Esophagus squamous epithelium (tissue), 5 donors: ENCODE measurements around the gene PLCXD1. TPM values are rescaled to one million over a fixed set of nuclear protein-coding genes. Genes with fewer than 3 reads are reported as not detected.
"Not testable (repeated sequence)": the region's sequence is repeated elsewhere in the genome, so short reads cannot be mapped to it uniquely, and the experiment has no call there.

ENCODE experiments used
- DNase-seq: peaks from one replicate; lab custom pipeline; 2025; lab: John Stamatoyannopoulos, UW
- H3K27ac ChIP-seq, 4 donors: fragments of 200-600 bp; sonication (generic); one replicate each; pipeline ENCODE4 v1.5.1; 2016 to 2019; ENCODE audit warnings: mild to moderate bottlenecking in 1 of 4
- H3K27me3 ChIP-seq, 4 donors: fragments of 200-600 bp; sonication (generic); 1 replicate in 3 of 4; 2 replicates in 1 of 4; pipeline versions ENCODE4 v1.5.1 to v1.6.0; 2017 to 2021; ENCODE audit warnings: antibody characterized with exemption in 1 of 4
- H3K36me3 ChIP-seq, 3 donors: fragments of 200-600 bp; sonication (generic); one replicate each; pipeline ENCODE4 v1.5.1; 2016 to 2019
- H3K4me1 ChIP-seq, 3 donors: fragments of 200-600 bp; sonication (generic); one replicate each; pipeline ENCODE4 v1.5.1; 2017 to 2019
- H3K4me3 ChIP-seq, 4 donors: fragments of 200-600 bp; sonication (generic); 1 replicate in 3 of 4; 2 replicates in 1 of 4; pipeline ENCODE4 v1.5.1; 2016 to 2019; ENCODE audit warnings: mild to moderate bottlenecking in 2 of 4, moderate library complexity in 1 of 4
- H3K9me3 ChIP-seq, 3 donors: fragments of 200-600 bp; sonication (generic); one replicate each; pipeline ENCODE4 v1.5.1; 2016 to 2019
- CTCF ChIP-seq, 6 experiments: fragments of 450-650 bp in 4 of 6; fragments of 200-600 bp in 2 of 6; sonication (generic) in 2 of 6; IDR thresholded peaks; one replicate each; pipeline ENCODE4 v1.5.1; 2016 to 2019; ENCODE audit warnings: antibody characterized with exemption in 6 of 6, mild to moderate bottlenecking in 4 of 6, moderate library complexity in 4 of 6
- POLR2A ChIP-seq, 4 donors: fragments of 450-650 bp; IDR thresholded peaks; one replicate each; pipeline ENCODE4 v1.6.1; 2017; ENCODE audit warnings: antibody characterized with exemption in 4 of 4, mild to moderate bottlenecking in 4 of 4, moderate library complexity in 3 of 4
- WGBS, 2 donors: methylation state at CpG; one replicate each; pipeline ENCODE4 v1.1.5; 2018; 5-methylcytosine and 5-hydroxymethylcytosine counted together
- intact Hi-C: fragments of 100-400 bp; cut with DNase I; formaldehyde crosslinking; loops from one replicate; pipeline ENCODE4 v1.15.0; 2022
- total RNA-seq, 4 donors: library from RNA; depleted of rRNA; stranded (reverse); fragments of >200 nt; gene quantifications; one replicate each; pipeline ENCODE4 v1.1.0, GENCODE V29; 2016
- donor health status: DM: yes; HTN: yes; CAD: no.

Gene PLCXD1
- total RNA-seq, 4 donors from 2014 or later = 5.7 to 27.1 (median 18.3) TPM

GRCh38 chrX:261919-262352 is 19.2 kb upstream of the PLCXD1 start:
- 61 to 73% methylated on average over 3 to 12 of the region's 12 CpGs for WGBS, 2 donors

GRCh38 chrX:262381-262909 is 18.7 kb upstream of the PLCXD1 start:
- Histone ChIP-seq H3K4me1 (peaks cover 0 to 13% (median 0%) of the 10 kb centered on the region in 3 donors), H3K9me3 (no peaks in the 10 kb centered on the region), H3K4me3 (no peak overlapping the region), H3K27ac (no peak overlapping the region), H3K36me3 (no peaks in the 10 kb centered on the region), H3K27me3 (peaks cover 0 to 11% (median 0%) of the 10 kb centered on the region in 4 donors)
- intact Hi-C loops = no loop called here
- 70 to 73% methylated on average over 13 of the region's 13 CpGs for WGBS, 2 donors
- DNase-seq = no peak
- TF ChIP-seq CTCF (IDR thresholded peaks at IDR 0.05) (no peak), POLR2A (IDR thresholded peaks at IDR 0.05) (no peak)

More at GRCh38 chrX:261919-262352, 19.2 kb upstream of the PLCXD1 start:
- no peak overlapping the region for H3K27ac ChIP-seq
- H3K27me3 ChIP-seq = peaks cover 0 to 12% (median 0%) of the 10 kb centered on the region in 4 donors
- TF ChIP-seq POLR2A (IDR thresholded peaks at IDR 0.05) (no peak), CTCF (IDR thresholded peaks at IDR 0.05) (no peak)
- intact Hi-C loops = no loop called here
- no peak overlapping the region for H3K4me3 ChIP-seq
- no peaks in the 10 kb centered on the region for H3K9me3 ChIP-seq
- no peaks in the 10 kb centered on the region for H3K36me3 ChIP-seq
- H3K4me1 ChIP-seq = peaks cover 0 to 13% (median 0%) of the 10 kb centered on the region in 3 donors
- no peak for DNase-seq

- H3K36me3 ChIP-seq, H3K27me3 ChIP-seq, H3K4me3 ChIP-seq, H3K9me3 ChIP-seq, DNase-seq, H3K27ac ChIP-seq, intact Hi-C loops: not testable (repeated sequence)
- peaks cover 0 to 13% (median 0%) of the 10 kb centered on the region in 3 donors for H3K4me1 ChIP-seq
- 83 to 86% methylated on average over 16 of the region's 16 CpGs for WGBS, 2 donors
Observed at GRCh38 chrX:264006-264405, 17.2 kb upstream of the PLCXD1 start.

- Histone ChIP-seq H3K4me3 (no peak overlapping the region), H3K4me1 (peaks cover 0 to 13% (median 0%) of the 10 kb centered on the region in 3 donors), H3K27ac (no peak overlapping the region), H3K36me3 (no peaks in the 10 kb centered on the region), H3K27me3 (no peaks in the 10 kb centered on the region), H3K9me3 (no peaks in the 10 kb centered on the region)
- intact Hi-C loops = no loop called here
- 76 to 82% methylated on average over 15 to 16 of the region's 16 CpGs for WGBS, 2 donors
- TF ChIP-seq POLR2A (IDR thresholded peaks at IDR 0.05) (no peak), CTCF (IDR thresholded peaks at IDR 0.05) (no peak)
- DNase-seq = no peak
Observed at GRCh38 chrX:264634-265455, 16.3 kb upstream of the PLCXD1 start.

GRCh38 chrX:265502-265901 is 15.7 kb upstream of the PLCXD1 start:
- no peak overlapping the region for H3K4me3 ChIP-seq
- H3K27me3 ChIP-seq = no peaks in the 10 kb centered on the region
- H3K27ac ChIP-seq = no peak overlapping the region
- no peaks in the 10 kb centered on the region for H3K9me3 ChIP-seq
- no peaks in the 10 kb centered on the region for H3K36me3 ChIP-seq
- no peak for DNase-seq
- WGBS, 2 donors = 75 to 80% methylated on average over 7 to 8 of the region's 8 CpGs
- intact Hi-C loops = no loop called here
- peaks cover 0 to 13% (median 0%) of the 10 kb centered on the region in 3 donors for H3K4me1 ChIP-seq
- TF ChIP-seq POLR2A (IDR thresholded peaks at IDR 0.05) = no peak
- TF ChIP-seq CTCF (IDR thresholded peaks at IDR 0.05) = no peak
